ENCODE measurements around the gene XRCC3. TPM values are rescaled to one million over a fixed set of nuclear protein-coding genes. Genes with fewer than 3 reads are reported as not detected.

The XRCC3 gene
- total RNA-seq, 1 experiment from 2014 or later: 61.3 TPM

- TF ChIP-seq EZH2phosphoT487 (IDR thresholded peaks at IDR 0.05; ENCODE audit: borderline replicate concordance, low read length) (no peak), CTCF (conservative IDR thresholded peaks at IDR 0.05; ENCODE audit: low read depth, low read length) (no peak), EZH2 (IDR thresholded peaks at IDR 0.05; ENCODE audit: low read length, unreplicated experiment) (no peak)
- DNase-seq (no peak), ATAC-seq (no peak)
- POLR2A ChIA-PET (ENCODE audit: unreplicated experiment): no interaction called here
- Histone ChIP-seq H2AFZ (ENCODE audit: low read length) (no peak overlapping the region), H3K4me2 (ENCODE audit: low read length) (no peak overlapping the region), H3K4me3 (ENCODE audit: low read length) (no peak overlapping the region), H3K9ac (ENCODE audit: low read length) (no peak overlapping the region), H3K9me3 (ENCODE audit: low read length) (no peaks in the 10 kb centered on the region), H3K27me3 (ENCODE audit: low read length) (no peaks in the 10 kb centered on the region), H3K9me2 (replicated peaks; ENCODE audit: low read length) (no peaks in the 10 kb centered on the region), H3F3A (ENCODE audit: low read length, unreplicated experiment) (peaks cover 4% of the 10 kb centered on the region), H4K20me1 (ENCODE audit: low read length) (no peaks in the 10 kb centered on the region), H3K36me3 (ENCODE audit: low read depth, low read length) (no peaks in the 10 kb centered on the region; the same call in 1 of the 2 replicates), H3K4me1 (ENCODE audit: insufficient read depth, low read length) (peaks cover 14% of the 10 kb centered on the region), H3K79me2 (ENCODE audit: low read length) (peaks cover 50% of the 10 kb centered on the region), H3K27ac (ENCODE audit: low read length) (no peak overlapping the region)
- CTCF ChIA-PET: no interaction called here
- BruUV-seq (replicated peaks): no TSS peak
- intact Hi-C loops (cut with micrococcal nuclease): no loop called here
Observed at GRCh38 chr14:103725739-103726395, 10.6 kb upstream of the XRCC3 start.

DNA sequence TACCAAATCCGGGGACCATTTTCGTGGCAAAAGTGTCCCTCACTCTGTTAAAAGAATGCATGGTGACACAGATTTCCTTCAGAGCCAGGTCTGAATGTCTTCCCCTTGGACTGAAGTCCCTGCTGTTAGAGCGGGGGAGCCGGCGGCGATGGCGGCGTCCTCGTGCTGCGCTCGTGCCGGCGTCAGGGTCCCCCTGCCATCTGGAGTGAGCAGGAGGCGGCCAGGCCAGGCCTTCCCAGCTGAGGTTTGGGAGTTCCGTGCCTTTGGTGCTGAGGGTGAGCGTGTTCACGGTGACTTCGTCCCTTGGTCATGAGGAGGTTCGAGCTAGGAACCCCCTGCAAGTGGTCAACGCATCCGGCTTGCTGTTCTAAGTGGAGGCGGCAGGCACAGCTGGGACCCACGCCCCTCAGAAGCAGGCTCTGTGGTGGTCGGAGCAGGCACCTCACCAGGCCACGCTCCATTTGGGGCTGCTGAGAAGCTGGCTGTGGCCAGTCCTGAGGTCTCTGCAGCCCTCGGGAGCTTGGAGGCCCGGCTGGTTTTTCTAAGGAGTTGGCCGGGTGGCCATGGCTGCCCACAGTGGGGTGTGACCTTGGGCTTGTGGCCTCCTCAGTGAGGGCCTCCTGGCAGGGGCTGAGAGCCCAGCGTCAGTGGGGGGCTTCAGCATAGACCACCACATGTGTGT lies 9.9 kb upstream of the XRCC3 start:
- Histone ChIP-seq H3K9me3 (ENCODE audit: low read length) (no peaks in the 10 kb centered on the region), H3K4me3 (ENCODE audit: low read length) (no peak overlapping the region), H3K79me2 (ENCODE audit: low read length) (peaks cover 57% of the 10 kb centered on the region), H3K4me2 (ENCODE audit: low read length) (no peak overlapping the region), H3K9me2 (replicated peaks; ENCODE audit: low read length) (no peaks in the 10 kb centered on the region), H3K27me3 (ENCODE audit: low read length) (no peaks in the 10 kb centered on the region), H2AFZ (ENCODE audit: low read length) (no peak overlapping the region), H3K36me3 (ENCODE audit: low read depth, low read length) (no peaks in the 10 kb centered on the region; the same call in 1 of the 2 replicates), H3K27ac (ENCODE audit: low read length) (no peak overlapping the region), H4K20me1 (ENCODE audit: low read length) (no peaks in the 10 kb centered on the region), H3K4me1 (ENCODE audit: insufficient read depth, low read length) (peaks cover 14% of the 10 kb centered on the region), H3F3A (ENCODE audit: low read length, unreplicated experiment) (peaks cover 4% of the 10 kb centered on the region), H3K9ac (ENCODE audit: low read length) (no peak overlapping the region)
- ChIA-PET POLR2A (ENCODE audit: unreplicated experiment) (no interaction called here), CTCF (no interaction called here)
- no peak for ATAC-seq
- intact Hi-C loops (cut with micrococcal nuclease): no loop called here
- DNase-seq: no peak
- TF ChIP-seq EZH2 (IDR thresholded peaks at IDR 0.05; ENCODE audit: low read length, unreplicated experiment) (no peak), EZH2phosphoT487 (IDR thresholded peaks at IDR 0.05; ENCODE audit: borderline replicate concordance, low read length) (no peak), CTCF (conservative IDR thresholded peaks at IDR 0.05; ENCODE audit: low read depth, low read length) (no peak)
- no TSS peak for BruUV-seq (replicated peaks)

- DNase-seq (no peak), ATAC-seq (no peak)
- POLR2A ChIA-PET (ENCODE audit: unreplicated experiment): no interaction called here
- Histone ChIP-seq H3K27ac (ENCODE audit: low read length) (no peak overlapping the region), H3K9me3 (ENCODE audit: low read length) (no peaks in the 10 kb centered on the region), H2AFZ (ENCODE audit: low read length) (no peak overlapping the region), H3K4me2 (ENCODE audit: low read length) (no peak overlapping the region), H3K79me2 (ENCODE audit: low read length) (peaks cover 67% of the 10 kb centered on the region), H3F3A (ENCODE audit: low read length, unreplicated experiment) (peaks cover 4% of the 10 kb centered on the region), H4K20me1 (ENCODE audit: low read length) (no peaks in the 10 kb centered on the region), H3K36me3 (ENCODE audit: low read depth, low read length) (no peaks in the 10 kb centered on the region), H3K4me1 (ENCODE audit: insufficient read depth, low read length) (peaks cover 14% of the 10 kb centered on the region), H3K4me3 (ENCODE audit: low read length) (no peak overlapping the region), H3K27me3 (ENCODE audit: low read length) (no peaks in the 10 kb centered on the region), H3K9ac (ENCODE audit: low read length) (no peak overlapping the region), H3K9me2 (replicated peaks; ENCODE audit: low read length) (no peaks in the 10 kb centered on the region)
- BruUV-seq (replicated peaks): no TSS peak
- CTCF ChIA-PET: no interaction called here
- intact Hi-C loops (cut with micrococcal nuclease): loop anchor here (5.0 kb wide), 1 partner anchor 188 kb away; no protein-coding TSS in a partner anchor
- TF ChIP-seq CTCF (conservative IDR thresholded peaks at IDR 0.05; ENCODE audit: low read depth, low read length) (no peak), EZH2 (IDR thresholded peaks at IDR 0.05; ENCODE audit: low read length, unreplicated experiment) (no peak), EZH2phosphoT487 (IDR thresholded peaks at IDR 0.05; ENCODE audit: borderline replicate concordance, low read length) (no peak)
Observed at GRCh38 chr14:103724116-103724515, 8.9 kb upstream of the XRCC3 start.
